HG03060 (cell line): ENCODE measurements around the gene RNF138.
"Not testable (repeated sequence)": the region's sequence is repeated elsewhere in the genome, so short reads cannot be mapped to it uniquely, and the experiment has no call there.

ENCODE experiments used
- ATAC-seq: cut with Tn5 transposase; IDR thresholded peaks from one replicate; pipeline ENCODE4 v1.9.1; 2021; ENCODE audit warnings: low read depth, moderate number of reproducible peaks; ENCODE audit not compliant: unreplicated experiment

Gene RNF138

GRCh38 chr18:32167980-32168730 lies 76.5 kb downstream of the RNF138 start:
- no peak for ATAC-seq

DNA sequence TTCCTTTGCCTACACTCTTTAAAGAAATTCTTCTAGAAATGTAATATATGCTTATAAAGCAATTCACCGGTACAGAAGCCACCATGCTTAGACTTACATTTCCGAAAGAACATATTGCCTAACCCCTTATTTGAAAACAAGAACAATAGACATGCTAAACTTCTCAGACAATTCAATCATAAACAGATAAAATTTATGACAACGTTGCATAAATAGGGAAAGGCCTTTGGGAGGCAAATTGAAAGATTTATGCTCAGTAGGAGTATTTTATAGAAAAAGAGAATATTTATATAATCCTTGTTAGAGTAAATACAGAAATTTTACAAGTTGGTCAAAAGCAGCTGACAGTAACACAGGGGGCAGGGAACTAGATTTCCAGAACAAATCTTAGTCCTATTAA lies 82.0 kb downstream of the RNF138 start:
- ATAC-seq, result no peak

DNA sequence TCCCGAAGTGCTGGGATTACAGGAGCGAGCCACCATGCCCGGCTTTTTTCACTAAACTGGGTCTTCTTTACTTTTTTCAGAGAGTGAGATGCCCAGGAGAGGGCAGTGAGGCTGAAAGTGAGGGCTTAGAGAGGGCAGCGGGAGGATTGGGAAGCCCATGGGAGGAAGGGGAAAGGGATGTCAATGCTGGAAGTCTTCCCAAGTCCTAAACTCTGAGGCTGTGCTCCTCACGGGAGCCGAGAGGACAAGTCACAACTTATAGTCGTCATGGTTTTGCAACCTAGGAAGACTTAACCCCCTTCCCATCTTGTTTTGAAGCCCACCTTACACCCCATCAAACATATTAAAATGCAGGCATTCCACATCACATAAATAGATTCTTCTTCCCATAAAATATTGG lies 83.0 kb downstream of the RNF138 start:
- ATAC-seq, result no peak

DNA sequence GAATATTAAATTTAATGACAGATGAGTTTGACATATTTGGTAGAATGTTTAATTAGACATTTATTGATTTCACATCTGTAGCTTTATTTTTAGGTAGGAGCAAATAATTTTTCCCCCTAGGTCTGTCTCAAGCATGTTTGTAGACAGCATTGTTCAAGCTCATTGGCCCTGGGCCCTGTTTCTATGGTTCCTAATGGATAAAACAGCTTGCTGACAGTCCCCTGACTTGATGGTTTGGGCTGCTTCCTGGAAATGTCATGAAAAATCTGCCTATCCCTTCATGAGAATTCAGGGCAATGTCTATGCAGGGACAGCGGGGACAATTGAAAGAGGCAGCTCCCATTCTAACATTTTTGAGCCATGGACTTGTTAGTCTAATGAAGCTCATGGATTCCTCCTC lies 83.6 kb downstream of the RNF138 start:
- ATAC-seq, result no peak

- ATAC-seq, result not testable (repeated sequence)
Measured at GRCh38 chr18:32176745-32177144, 85.1 kb downstream of the RNF138 start.

- ATAC-seq, result no peak
Measured at GRCh38 chr18:32177530-32177929, 85.9 kb downstream of the RNF138 start.
